Kidney (tissue), 14 donors: Measurements from ENCODE around the gene CIPC. TPM values are rescaled to one million over a fixed set of nuclear protein-coding genes. Genes with fewer than 3 reads are reported as not detected.

Source experiments
- DNase-seq, 5 donors: peaks; one replicate each; pipeline ENCODE4 v3.0.0-alpha.2; 2013 to 2020
- FAIRE-seq: peaks from 2 replicates; lab custom pipeline; 2012; peaks lifted over from hg19 to GRCh38; lab: Jason Lieb, UNC
- H3K27ac ChIP-seq, 2 donors: one replicate each; pipeline ENCODE4 v1.7.0; 2013; ENCODE audit warnings: low read depth in 2 of 2, low read length in 2 of 2, inconsistent platforms in 1 of 2
- H3K27me3 ChIP-seq: one replicate; pipeline ENCODE4 v1.7.1; 2013; ENCODE audit warnings: low read length, inconsistent platforms; ENCODE audit not compliant: control insufficient read depth, insufficient read depth
- H3K36me3 ChIP-seq, 3 donors: one replicate each; pipeline versions ENCODE4 v1.7.0 to v1.7.1; 2013; ENCODE audit warnings: low read length in 3 of 3, control low read depth in 1 of 3, inconsistent platforms in 1 of 3; ENCODE audit not compliant: insufficient read depth in 3 of 3, control insufficient read depth in 2 of 3
- H3K4me1 ChIP-seq, 3 donors: one replicate each; pipeline versions ENCODE4 v1.7.0 to v1.7.1; 2013; ENCODE audit warnings: low read length in 3 of 3, inconsistent platforms in 1 of 3, low read depth in 1 of 3; ENCODE audit not compliant: control insufficient read depth in 2 of 3, insufficient read depth in 2 of 3
- H3K4me3 ChIP-seq, 3 donors: one replicate each; pipeline versions ENCODE4 v1.7.0 to v1.8.1; 2013; ENCODE audit warnings: low read length in 3 of 3, control low read depth in 1 of 3, inconsistent platforms in 1 of 3
- H3K9ac ChIP-seq, 3 donors: one replicate each; pipeline versions ENCODE4 v1.7.0 to v1.7.1; 2013; ENCODE audit warnings: low read length in 3 of 3, control low read depth in 1 of 3, inconsistent platforms in 1 of 3
- H3K9me3 ChIP-seq, 3 donors: one replicate each; pipeline versions ENCODE4 v1.7.0 to v1.7.1; 2013; ENCODE audit warnings: low read length in 3 of 3, control low read depth in 1 of 3, inconsistent platforms in 1 of 3; ENCODE audit not compliant: control insufficient read depth in 2 of 3, insufficient read depth in 1 of 3
- intact Hi-C: fragments of 100-400 bp; cut with DNase I; formaldehyde crosslinking; loops from one replicate; pipeline ENCODE4 v1.11.1; 2022
- polyA plus RNA-seq: library from polyadenylated mRNA; stranded (reverse); fragments of 350-450 nt; fragmentation: Illumina TruSeq; extraction: RNeasy Lipid Tissue Mini Kit (QIAGEN cat#74804); gene quantifications from one replicate; pipeline ENCODE4 v1.2.3, GENCODE V29; 2014; ENCODE audit warnings: low read depth, low replicate concordance; ENCODE audit not compliant: insufficient read depth
- total RNA-seq: library from RNA; stranded (reverse); fragmentation: NEBNext Ultra II Directional; extraction: Animal tissue kit (Norgen Biotek cat#: 25700); gene quantifications from one replicate; pipeline ENCODE4 v1.2.1, GENCODE V29; 2021
- TF ChIP-seq, protein P1 (sequence below): IDR thresholded peaks from 3 replicates; pipeline ENCODE4 v1.5.1; 2012; ENCODE audit warnings: mild to moderate bottlenecking, moderate library complexity, borderline replicate concordance; ENCODE audit not compliant: insufficient read depth; ENCODE audit errors: extremely low read depth
- donor health status: control.
- donor health status: control.
- donor health status: control.
- donor health status: control.
- donor health status: control.
- donor health status: DM: yes; HTN: yes; CAD: no.
- donor health status: Normal renal cell carcinoma (clear cell type).

The CIPC gene
- total and polyA plus RNA-seq, 2 donors from 2014 or later, result 12.8 to 23.5 TPM

DNA sequence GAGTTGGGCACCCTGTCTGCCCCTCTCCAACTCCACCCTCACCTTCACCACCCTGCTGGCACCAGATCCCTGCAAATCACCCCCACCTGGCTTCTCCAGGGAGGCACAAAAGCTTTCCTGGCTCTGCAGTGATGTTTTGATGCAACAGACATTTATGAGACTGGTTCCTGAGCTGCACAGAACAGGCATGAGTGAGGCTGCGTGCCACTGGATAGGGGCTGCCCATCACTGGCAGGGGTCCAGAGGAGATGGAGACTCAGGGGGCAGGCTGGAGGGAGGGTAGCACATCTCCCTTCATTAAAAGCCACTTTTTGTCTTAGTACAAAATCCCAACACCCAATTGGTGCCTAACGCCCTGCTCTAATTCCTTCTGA, 60.8 kb downstream of the CIPC start:
- TF ChIP-seq, protein P1, sequence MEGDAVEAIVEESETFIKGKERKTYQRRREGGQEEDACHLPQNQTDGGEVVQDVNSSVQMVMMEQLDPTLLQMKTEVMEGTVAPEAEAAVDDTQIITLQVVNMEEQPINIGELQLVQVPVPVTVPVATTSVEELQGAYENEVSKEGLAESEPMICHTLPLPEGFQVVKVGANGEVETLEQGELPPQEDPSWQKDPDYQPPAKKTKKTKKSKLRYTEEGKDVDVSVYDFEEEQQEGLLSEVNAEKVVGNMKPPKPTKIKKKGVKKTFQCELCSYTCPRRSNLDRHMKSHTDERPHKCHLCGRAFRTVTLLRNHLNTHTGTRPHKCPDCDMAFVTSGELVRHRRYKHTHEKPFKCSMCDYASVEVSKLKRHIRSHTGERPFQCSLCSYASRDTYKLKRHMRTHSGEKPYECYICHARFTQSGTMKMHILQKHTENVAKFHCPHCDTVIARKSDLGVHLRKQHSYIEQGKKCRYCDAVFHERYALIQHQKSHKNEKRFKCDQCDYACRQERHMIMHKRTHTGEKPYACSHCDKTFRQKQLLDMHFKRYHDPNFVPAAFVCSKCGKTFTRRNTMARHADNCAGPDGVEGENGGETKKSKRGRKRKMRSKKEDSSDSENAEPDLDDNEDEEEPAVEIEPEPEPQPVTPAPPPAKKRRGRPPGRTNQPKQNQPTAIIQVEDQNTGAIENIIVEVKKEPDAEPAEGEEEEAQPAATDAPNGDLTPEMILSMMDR, result no peak
- no peak overlapping the region for H3K27ac ChIP-seq
- no peak overlapping the region for H3K9ac ChIP-seq
- H3K27me3 ChIP-seq, result peaks cover 3% of the 10 kb centered on the region
- no peak overlapping the region for H3K4me3 ChIP-seq
- H3K4me1 ChIP-seq, result no peaks in the 10 kb centered on the region
- DNase-seq, result no peak
- intact Hi-C loops, result no loop called here
- H3K9me3 ChIP-seq, result peaks cover 0 to 1% (median 0%) of the 10 kb centered on the region in 3 donors
- FAIRE-seq, result no peak
- H3K36me3 ChIP-seq, result no peaks in the 10 kb centered on the region

DNA sequence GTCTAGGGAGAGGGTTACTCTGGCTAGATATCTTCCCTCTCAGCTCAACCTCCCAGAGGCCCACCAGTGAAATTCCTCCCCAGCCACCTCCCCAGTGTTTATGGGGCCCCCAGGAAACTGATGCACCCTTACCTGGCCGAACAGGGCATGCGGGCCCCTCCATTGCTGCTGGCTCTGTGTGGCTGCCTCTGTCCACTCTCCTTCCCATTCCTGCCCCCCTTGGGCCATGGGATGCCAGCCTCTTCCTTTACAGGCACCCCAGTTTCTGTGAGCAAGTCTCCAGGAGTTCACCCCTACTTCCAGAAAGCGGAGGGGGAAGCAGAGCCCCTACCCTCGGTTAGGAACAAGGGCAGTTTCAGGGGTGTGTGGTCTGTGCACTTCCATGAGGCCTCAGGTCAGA, 63.0 kb downstream of the CIPC start:
- no peaks in the 10 kb centered on the region for H3K36me3 ChIP-seq
- H3K9ac ChIP-seq, result no peak overlapping the region
- H3K9me3 ChIP-seq, result peaks cover 0 to 1% (median 0%) of the 10 kb centered on the region in 3 donors
- DNase-seq (no peak), FAIRE-seq (no peak)
- H3K27ac ChIP-seq, result no peak overlapping the region
- intact Hi-C loops, result no loop called here
- TF ChIP-seq, protein P1, result no peak
- H3K27me3 ChIP-seq, result peaks cover 3% of the 10 kb centered on the region
- H3K4me3 ChIP-seq, result no peak overlapping the region
- H3K4me1 ChIP-seq, result no peaks in the 10 kb centered on the region

Other genes with a start within 250 kb of the CIPC start
- gene IRF2BPL, start 69.5 kb upstream of the CIPC start, total RNA-seq, result 97.1 TPM
- 15.7 TPM for gene IRF2BPL, start 69.5 kb upstream of the CIPC start, polyA plus RNA-seq
- not detected for gene ZDHHC22, start 43.5 kb downstream of the CIPC start, total RNA-seq
- not detected for gene ZDHHC22, start 43.5 kb downstream of the CIPC start, polyA plus RNA-seq
- gene TMEM63C, start 83.5 kb downstream of the CIPC start, total RNA-seq, result 1.9 TPM
- 0.84 TPM for gene TMEM63C, start 83.5 kb downstream of the CIPC start, polyA plus RNA-seq
- not detected for gene NGB, start 172.9 kb downstream of the CIPC start, total RNA-seq
- gene NGB, start 172.9 kb downstream of the CIPC start, polyA plus RNA-seq, result not detected
- 34.7 TPM for gene POMT2, start 222.6 kb downstream of the CIPC start, total RNA-seq
- gene POMT2, start 222.6 kb downstream of the CIPC start, polyA plus RNA-seq, result 18.2 TPM
- 17.0 TPM for gene GSTZ1, start 222.8 kb downstream of the CIPC start, total RNA-seq
- 64.7 TPM for gene GSTZ1, start 222.8 kb downstream of the CIPC start, polyA plus RNA-seq